Hepatic stellate cell (primary cell): ENCODE data around the gene DNAH7.
"Not testable (repeated sequence)": the region's sequence is repeated elsewhere in the genome, so short reads cannot be mapped to it uniquely, and the experiment has no call there.

Experiments used
- DNase-seq: peaks from one replicate; pipeline ENCODE4 v3.0.0; 2011; ENCODE audit warnings: low spot score

The DNAH7 gene

DNA sequence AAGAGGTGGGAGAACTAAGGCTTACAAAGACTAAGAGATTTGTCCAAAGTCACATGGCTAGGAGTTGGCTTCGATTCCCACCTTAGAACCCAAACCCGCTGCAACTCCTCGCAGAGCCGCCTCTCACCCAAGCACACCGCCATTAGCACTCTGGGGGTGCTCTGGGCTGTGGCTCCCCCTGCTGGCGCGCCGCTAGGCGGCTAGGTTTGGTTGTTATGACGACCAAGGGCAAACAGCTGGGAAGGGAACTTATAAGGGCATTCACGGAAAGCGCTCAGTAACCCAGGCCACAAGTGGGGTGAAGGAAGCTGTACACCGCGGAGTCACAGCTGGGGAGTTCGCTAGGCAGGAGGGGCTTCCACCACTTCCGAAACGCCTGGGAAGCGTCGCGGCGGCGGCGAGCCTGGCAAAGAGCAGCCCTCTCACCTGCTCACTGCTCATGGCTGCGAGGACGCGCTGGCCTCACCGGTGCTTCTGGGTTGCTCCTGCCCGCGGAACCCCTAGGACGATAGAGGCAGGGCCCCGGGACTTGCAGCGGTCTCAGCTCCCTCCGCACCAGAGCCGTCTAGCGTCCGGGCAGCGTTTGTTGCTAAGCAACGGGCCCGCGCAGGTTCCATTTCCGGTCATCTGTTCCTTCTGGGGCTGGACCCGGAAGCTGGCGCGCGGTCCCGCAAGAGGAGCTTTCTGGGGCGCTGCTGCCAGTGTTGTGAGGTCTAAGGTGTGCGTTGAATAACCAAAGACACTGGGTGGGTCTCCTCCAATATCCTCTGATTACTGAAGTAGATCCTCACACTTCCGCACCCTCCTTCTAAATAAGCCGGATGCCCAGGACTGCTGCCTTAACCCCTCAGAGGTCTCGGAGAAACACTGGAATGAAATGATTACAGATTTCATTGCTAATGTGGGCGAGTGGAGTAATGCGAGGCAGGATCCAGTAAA is at the start of gene DNAH7:
Gene DNAH7, minus strand, starts transcription at position 567 of the 939 bp plus-strand sequence. Its CDS starts 126 bp downstream, at position 441.
- DNase-seq, result peak; percentile 84

GRCh38 chr2:196117214-196117705 is 48.6 kb upstream of the DNAH7 start:
- DNase-seq, result no peak

DNA sequence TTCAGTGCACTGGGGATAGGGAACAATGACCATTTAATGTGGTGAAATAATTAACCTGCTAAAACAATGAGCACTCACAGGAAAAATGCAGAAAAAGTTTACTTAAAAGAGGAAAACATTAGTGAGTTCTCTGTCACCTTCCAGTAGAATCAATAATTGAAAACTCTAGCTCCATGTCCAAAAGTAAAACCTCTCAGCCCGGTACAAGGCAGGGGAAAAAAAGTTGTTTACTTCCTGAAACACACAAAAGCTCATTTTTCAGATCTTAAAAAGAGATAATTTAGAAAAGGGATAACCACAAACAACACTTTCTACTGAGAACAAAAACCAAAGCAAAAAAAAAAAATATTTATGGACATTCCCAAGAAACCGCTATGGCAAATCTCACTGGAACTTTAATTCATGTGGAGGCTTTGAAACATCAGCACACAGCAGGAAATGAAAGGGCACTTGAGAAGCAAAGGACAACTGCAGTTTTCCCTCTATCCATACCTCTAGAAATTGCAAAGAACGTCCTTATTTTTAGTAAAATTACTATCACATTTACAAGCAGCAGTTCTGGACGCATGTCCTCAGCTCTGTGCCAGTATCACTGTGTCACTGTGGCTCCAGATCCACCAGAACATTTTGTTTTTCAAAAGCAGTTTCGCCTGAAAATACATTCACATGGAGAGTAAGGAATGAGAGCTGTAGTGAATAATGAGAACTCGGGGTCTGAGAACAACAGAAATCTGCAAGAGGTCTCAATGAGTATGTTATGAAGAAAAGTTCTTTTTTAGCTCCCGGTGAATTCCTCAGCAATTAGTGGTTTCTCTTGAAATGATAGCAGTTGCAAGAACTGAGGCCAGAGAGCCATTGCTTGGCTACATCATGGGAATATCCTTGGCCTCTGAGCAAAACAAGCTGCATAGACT is 44.7 kb upstream of the DNAH7 start:
- peak; percentile 16 for DNase-seq

- DNase-seq, result peak; percentile 41
Measured at GRCh38 chr2:196112418-196113034, 43.9 kb upstream of the DNAH7 start.

- DNase-seq, result no peak
Measured at GRCh38 chr2:196108604-196109003, 40.0 kb upstream of the DNAH7 start.

DNA sequence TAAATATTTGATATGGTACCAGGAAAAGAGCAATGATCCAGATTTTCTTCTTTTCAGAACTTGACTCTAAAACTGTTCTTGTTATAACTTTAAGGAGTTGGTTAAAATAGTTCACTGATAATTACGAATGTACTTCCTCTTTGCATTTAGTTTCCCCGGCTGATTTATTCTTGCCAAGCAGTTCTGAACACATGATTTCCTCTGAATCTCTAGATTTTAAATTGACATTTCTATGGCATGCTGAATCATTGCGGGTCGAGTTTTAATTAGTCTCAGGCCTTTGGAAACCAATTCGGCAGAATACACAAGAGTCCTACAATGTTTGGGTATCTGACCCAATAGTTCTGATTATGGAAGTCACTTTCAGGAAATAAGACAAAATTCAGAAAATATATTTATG is 37.3 kb upstream of the DNAH7 start:
- DNase-seq, result no peak

DNA sequence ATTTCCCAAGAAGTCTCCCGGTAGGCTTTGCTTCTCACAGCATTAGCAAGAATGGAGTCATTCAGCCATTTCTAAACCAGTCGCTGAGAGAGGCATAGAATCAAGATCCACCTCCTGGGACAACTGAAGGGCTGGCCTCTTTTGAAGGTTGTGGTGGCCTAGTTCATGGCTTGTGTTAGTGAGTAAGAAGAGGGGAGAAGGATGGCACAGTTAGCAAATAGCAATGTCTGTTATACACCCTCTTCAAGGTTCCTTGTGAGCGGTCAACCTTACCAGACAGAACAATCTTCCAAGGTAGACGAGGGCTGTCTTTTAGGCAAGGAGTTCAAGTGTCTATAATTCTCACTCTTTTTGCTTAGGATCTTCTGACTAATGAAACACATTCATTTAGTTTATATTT is 35.4 kb upstream of the DNAH7 start:
- no peak for DNase-seq

- no peak for DNase-seq
Measured at GRCh38 chr2:196103626-196104025, 35.0 kb upstream of the DNAH7 start.

- DNase-seq, result peak; percentile 34
Measured at GRCh38 chr2:196101325-196101991, 32.8 kb upstream of the DNAH7 start.

DNA sequence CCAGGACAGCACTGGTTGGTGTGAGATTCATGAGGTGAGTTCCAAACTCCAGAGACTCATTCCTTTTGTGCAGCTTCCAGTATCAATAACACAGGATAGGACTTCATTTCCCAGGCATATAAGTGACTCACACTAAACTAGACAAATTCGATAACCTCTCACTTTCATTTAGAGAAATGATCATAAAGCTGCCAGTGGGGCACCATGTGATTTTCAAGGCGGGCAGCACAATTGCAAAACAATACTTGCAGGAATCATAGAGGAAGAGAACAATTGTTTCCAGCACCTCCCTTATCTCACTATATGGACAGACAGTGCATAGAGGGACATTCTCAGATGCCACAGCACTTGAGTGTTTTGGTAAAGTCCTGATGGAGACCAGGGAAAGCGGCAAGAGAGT is 31.3 kb upstream of the DNAH7 start:
- DNase-seq, result no peak

DNA sequence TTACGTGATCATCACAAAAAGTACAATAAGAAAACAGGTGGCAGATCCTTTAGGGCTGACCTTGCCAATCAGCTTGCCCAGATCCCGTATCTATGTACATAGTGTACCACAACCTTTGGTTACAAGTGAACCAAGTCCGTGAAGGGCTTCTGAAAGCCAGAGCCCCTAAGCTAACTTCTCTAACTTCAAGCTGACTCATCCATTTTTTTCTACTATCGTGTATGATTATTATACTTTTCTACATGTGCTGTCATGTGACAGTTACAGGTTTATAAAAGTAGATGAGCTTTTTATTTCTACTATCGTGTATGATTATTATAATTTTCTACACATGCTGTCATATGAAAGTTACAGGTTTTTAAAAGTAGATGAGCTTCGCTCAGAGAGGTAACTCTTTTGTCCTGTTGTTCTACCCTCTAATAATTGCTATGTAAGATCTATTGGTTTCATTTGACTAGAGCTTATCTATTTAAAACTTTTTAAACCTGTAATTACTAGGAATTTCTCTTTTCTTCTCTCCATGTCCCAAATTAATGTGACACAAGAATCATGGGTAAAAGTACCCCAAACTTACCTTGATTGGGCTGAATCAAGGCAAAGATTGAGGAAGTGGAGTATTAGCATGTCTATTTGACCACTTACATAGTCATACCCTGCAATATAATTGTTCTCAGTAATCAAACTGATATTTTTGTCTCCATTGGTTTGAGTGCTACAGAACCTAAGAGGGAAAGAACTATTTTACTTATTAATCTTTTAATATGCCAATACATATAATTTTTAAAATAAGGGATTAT is 29.4 kb upstream of the DNAH7 start:
- no peak for DNase-seq

GRCh38 chr2:196096982-196097745 is 28.5 kb upstream of the DNAH7 start:
- DNase-seq, result no peak

DNA sequence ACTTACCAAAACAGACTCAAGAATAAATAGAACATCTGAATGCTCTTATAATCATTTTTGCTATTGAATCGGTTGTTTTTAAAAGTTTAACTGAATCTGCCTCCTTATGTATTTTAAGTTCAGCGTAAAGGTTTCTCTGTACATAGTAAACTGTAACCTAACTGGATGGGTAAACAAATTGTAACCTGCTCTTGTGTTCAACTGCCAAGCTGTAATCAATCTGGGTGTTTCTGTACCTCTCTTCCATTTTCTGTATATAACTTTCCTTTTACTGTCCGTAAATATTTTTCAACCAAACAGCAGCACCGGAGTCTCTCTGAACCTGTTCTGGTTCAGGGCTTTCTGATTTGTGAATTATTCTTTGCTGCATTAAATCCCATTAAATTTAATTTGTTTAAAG is 27.6 kb upstream of the DNAH7 start:
- DNase-seq, result no peak

DNA sequence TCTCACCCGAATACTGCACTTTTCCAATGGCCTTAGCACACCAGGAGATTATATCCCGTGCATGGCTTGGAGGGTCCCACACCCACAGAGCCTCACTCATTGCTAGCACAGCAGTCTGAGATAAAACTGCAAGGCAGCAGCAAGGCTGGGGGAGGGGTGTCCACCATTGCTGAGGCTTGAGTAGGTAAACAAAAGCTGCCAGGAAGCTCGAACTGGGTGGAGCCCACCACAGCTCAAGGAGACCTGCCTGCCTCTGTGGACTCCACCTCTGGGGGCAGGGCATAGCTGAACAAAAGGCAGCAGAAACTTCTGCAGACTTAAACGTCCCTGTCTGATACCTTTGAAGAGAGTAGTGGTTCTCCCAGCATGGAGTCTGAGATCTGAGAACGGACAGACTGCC is 20.8 kb upstream of the DNAH7 start:
- not testable (repeated sequence) for DNase-seq

DNA sequence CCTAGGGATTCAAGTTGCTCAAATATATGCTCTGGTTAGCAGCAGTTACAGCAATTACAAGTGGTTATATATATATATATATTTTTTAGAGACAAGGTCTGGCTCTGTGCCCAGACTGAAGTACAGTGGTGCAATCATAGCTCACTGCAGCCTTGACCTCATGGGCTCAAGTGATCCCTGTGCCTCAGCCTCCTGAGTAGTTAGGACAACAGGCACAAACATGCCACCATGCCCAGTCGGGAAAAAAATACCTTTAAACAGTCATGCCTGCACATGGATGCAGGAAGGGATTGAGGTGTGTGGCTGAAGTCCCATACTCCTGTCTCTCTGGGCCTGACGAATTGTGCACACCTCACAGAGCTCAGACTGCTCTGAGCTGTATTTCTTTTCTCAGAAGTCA is 19.6 kb upstream of the DNAH7 start:
- DNase-seq, result no peak

- no peak for DNase-seq
Measured at GRCh38 chr2:196086517-196087368, 18.1 kb upstream of the DNAH7 start.

GRCh38 chr2:196083601-196084000 is 15.0 kb upstream of the DNAH7 start:
- DNase-seq, result no peak

- no peak for DNase-seq
Measured at GRCh38 chr2:196080526-196080925, 11.9 kb upstream of the DNAH7 start.

DNA sequence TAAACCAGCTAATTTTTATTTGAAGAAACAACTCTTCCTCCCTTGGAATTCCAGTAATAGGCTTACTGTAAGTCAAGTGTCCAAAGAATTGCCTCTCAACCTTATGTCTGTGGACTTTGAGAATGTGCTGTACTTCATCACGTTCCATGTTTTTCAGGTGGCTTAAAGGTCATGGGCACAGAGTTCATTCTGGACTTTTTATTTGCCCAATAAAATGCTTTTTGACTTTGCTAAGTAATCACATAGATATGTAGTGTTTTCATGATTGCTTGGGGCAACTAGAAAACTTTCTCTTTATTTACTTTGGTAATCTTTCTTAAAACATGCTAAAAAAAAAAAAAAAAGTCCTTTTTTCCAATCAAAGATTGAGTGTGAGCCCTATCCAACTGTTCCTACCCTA is 10.4 kb upstream of the DNAH7 start:
- DNase-seq, result no peak
